ENCODE data around the gene LRRC52.

GRCh38 chr1:165580931-165581871 lies 37.4 kb downstream of the LRRC52 start:
- TF ChIP-seq CTCF (IDR thresholded peaks at IDR 0.05) (no peak), POLR2AphosphoS5 (IDR thresholded peaks at IDR 0.05) (no peak)

All from suprapubic skin (tissue), 3 donors.